ENCODE measurements around the gene SLC8A1.

Gene SLC8A1

DNA sequence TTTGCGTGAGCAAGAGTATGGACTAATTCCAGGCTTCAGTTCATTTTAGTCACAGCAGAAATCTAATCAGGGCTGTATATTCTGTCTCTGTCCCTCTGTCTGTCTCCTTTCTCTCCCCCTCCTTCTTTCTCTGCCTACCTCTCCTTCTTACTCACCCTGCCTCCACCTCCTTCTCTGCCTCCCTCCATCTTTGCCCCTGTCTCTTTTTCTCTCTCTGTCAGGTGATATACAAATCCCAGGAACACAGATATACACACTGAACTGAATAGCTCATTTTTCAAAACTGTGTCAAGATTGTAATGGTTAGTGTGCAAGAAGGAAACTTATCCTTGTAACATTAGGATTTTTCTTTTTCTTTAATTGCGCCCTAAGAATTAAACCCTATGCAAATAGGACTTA lies 32.5 kb downstream of the SLC8A1 start:
- DNase-seq, result no peak

DNA sequence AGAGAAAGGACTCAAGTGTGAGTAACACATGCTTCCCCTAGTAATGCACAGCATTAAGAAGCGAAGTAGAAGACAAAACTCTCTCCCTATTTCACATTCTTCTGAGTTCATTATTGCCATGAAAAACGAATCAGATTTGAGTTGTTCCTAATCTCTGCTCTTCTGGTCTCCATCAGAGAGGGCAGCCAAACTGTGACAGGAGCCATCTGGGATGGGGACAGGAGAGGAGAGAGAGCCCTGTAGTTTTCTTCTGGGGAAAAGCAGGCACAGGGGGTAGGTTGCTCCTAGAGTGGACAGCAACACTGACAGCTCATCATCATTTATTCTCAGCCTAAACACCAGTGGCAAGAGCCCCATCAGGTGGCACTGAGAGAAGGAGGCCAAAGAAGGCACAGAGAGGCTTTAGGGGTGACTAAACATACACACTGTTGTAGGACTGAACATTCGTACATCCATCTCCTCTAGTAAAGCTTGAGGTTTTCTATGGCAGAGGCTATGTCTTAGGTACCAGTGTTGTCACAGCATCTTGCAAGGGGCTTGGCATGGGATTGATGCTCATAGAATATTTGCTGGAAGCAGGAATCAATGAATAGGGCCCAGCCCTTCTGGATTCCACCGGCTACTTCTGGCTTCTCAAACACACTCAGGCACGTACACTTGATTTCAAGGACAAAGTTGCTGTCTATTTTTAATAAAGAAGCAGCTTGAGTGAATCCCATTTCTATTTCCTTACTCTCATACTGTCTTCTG lies 33.1 kb downstream of the SLC8A1 start:
- no peak for DNase-seq

DNA sequence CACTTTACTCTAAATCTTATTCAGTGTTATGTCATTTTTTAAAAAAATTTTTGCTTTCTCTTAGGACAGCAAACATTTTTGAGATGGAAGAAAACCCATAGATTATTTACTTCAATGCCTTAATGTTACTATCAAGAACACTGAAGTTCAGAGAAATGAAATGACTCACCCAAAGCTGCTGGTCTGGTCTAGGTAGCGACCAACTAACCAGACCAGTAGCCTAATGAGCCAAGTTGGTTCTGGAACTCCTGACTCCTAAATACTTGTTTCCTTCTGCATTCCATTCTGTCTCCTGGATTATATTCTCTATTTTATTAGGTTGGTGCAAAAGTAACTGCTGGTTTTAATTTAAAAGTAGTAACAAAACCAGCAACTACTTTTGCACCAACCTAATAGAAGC lies 35.4 kb downstream of the SLC8A1 start:
- no peak for DNase-seq

DNA sequence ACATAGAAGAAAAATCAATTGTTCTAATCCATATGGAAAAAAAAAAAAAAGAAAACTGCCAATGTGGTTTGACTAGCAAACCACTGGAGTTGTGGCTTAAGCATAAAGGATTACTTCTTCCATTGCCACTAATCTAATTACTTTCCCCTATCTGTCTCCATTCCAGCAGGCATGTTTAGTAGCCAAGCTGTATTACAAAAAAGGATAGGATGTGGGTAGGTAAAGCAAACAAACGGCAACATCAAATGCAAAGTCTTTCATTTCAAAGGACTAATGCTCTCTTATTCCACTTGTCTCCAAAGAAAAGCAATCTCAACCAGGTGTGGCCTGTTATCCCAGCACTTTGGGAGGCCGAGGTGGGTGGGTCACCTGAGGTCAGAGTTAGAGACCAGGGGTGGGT lies 36.5 kb downstream of the SLC8A1 start:
- no peak for DNase-seq

DNA sequence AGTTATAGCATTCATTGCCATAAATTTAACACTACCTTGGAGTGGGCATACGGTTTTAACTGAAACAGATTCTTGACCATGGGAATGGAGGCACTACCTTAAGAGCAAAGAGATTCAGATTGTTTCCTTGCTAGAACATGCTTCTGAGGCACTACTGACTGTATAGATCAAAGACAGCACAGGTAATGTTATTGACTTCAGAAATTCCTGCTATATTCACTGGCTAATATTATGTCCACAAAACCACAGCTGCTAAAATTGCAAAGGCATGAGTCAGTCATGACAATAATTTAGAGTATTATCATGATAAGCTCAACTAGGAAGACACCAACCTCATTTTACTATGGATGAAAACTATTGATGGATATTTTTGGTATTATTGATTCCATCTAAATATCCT lies 39.4 kb downstream of the SLC8A1 start:
- DNase-seq, result no peak

DNA sequence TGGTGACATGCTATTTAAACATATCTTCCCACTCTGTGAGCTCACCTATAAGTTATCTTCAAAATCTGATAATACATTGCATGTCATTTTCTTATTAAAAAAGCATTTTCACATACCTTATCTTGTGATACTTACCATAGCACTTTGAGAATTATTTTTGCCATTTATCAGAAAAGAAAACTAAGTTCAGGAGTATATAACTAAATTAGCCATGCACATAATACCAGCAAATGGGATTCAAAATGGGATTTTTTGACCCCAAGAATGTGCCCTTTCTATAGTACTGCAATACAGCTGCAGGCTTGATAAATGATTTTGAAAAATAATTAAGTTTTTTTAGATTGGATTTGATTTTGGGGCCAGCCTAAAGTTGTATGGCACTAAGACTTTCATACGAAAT lies 41.2 kb downstream of the SLC8A1 start:
- no peak for DNase-seq

DNA sequence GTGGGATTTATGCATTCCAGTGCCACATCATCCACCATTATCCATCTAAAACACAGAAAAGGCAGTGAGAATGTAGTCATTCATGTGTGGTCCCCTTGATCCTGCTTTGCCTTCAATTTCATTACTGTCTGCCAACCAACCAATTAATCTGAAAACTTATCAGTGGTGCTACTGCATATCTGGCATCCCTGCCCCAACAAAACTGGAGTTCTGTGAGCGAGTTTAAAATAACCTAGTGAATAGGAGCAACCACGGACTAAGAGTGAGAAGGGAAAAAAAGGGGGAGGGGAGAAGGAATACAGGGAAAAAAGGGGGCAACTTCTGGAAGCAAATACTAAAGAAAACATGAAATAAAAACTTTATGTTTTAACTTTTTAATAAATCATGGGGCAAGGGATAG lies 42.2 kb downstream of the SLC8A1 start:
- DNase-seq, result no peak

DNA sequence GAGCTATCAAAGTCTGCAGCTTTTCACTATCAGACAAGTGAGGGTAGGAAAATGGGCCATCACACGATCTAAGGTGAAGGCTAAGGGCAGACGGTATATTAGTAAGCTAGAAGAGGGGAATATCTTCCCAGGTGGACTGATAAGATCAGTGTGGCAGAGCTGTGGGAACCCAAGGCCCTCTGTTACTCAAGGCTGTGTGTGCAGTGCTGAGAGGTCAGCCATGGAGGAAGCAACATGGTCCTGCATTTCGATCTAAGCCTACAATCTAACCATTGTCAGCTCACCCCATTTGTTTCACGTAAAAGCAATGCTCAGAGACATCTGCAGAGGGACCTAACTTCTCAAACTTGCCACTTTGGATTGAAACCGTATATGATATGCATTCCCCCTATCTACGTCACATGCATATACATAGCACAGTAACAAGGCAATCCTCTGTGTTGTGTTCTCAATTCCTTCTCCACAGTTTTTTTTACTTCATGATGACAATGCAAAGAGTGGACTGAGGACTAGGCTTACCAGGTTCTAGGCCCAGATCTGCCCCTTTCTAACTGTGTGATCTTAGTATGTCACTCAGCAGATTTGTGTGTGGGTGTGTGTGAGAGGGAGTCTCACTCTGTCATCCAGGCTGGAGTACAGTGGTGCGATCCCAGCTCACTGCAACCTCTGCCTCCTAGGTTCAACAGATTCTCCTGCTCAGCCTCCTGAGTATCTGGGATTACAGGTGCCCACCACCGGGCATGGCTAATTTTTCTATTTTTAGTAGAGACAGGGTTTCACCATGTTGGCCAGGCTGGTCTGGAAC lies 45.2 kb downstream of the SLC8A1 start:
- no peak for DNase-seq

DNA sequence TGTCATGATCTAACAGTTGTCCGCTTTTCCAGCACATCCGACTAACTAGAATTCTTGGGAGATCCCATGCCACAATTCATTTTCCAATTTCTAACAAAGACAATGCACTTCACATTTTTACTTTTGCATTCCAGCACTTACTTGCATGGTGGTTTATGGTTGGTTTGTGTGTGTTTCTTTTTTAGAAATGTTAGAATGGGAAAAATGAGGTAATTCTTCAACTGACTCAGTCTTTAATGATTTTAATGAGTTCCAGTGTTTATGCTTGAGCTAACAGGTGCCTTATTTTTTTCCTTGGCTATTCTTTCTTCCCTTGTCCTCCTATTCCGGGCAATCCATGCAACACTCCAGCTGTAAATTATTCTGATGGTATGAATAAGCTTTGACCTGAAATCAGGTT lies 46.4 kb downstream of the SLC8A1 start:
- DNase-seq, result no peak

DNA sequence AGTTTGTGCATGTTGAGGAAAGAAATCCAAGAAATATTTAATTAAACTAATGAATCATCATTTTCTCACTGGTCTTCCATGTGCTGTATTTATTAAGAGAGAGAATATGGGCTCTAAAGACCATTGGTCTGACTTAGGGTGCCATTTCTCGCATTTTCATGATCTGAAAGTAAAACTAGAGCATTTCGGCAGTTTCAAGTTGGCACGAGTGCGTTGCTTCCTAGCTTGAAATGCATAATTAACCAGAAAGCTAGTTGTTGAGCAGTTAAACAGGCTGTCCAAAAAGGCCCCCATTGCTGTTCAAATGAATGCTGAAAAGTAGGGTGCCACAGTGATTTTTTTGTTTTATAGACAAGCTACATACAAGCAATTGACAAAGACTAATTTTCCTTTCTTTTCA lies 47.4 kb downstream of the SLC8A1 start:
- DNase-seq, result no peak

DNA sequence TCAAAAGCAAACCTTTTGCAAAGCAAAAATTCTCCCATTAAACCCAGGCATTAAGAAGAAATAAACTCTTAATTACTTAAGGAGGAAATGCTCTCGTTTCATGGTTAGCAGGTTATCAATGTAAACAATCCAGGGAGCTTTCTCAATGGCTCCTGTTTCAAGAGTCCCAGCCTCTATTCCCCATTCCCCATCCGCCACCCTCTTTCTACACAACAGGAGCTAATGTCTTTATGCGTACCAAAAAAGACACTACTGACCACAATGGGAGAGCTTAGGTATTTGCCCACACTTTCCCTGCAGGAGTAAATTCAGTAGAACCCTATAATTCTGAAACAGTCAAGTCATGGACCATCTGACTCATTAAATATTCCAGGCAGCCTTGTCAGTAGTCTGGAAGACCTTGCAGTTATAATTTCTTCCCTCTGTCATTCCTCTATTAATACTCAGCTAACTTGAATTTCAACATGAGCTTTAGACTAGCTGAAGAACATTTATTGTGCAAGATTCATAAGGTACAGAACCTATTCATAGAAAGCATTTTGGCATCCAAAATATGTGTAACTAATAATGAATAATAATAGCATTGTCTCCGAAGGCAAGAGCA lies 48.6 kb downstream of the SLC8A1 start:
- DNase-seq, result no peak

DNA sequence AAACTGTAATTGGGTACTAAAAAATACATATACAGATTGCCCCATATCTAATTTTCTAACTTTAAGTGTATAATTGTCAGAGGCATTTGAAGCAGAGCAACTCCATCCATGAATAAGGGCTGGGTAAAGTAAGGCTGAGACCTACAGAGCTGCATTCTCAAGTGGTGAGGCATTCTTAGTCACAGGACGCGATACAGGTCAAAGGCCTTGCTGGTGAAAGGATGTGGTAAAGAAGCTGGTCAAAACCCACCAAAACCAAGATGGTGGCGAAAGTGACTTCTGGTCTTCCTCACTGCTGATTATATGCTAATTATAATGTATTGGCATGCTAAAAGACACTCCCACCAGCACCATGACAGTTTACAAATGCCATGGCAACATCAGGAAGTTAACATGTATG lies 50.0 kb downstream of the SLC8A1 start:
- DNase-seq, result peak; percentile 20

DNA sequence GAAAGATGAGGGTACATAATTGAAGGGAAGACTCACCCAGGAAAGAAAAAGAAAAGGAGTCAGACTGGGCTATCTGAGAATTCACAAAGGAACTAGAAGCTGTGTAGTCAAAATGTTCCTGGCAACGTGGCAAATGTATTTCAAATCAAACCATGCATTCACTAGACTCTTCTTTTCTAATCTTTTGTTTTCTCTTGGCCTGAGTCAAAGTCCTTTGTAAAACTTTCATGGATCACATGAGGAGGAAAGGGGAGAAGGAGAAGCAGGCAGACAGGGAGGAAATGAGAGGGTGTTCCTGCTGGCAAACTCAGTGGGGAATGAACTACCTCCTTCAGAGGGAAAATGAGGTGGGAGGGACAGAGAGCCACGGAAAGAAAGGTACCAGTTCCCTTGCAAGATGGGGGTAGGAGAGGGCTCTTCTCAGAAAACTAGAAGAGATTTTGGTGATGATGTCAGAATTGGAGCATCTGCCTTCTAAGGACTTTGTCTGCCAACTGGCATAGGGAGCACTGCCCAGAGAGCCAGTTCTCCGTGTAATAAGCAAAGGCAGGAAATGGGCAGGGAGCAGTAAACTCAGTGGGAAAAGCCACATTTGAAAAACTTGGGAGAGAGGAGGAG lies 51.4 kb downstream of the SLC8A1 start:
- no peak for DNase-seq

DNA sequence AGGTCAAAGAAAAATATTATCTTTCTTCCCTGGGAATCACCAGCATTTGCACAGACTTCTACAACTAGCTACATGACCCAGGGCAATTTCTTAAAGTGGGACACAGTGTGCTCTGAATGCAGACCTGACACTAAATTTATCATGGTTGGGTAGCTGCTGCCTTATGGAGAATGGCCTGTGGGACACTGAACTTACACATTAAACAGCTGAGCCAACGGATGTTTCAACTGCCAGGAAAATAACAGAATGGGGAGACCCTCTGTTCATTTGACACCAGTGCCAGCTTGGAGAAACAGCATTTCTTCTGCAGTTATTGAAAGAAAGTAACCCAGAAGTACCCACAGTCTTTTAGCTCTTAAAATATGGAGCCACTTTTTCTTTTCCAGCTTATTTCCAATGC lies 54.1 kb downstream of the SLC8A1 start:
- no peak for DNase-seq

DNA sequence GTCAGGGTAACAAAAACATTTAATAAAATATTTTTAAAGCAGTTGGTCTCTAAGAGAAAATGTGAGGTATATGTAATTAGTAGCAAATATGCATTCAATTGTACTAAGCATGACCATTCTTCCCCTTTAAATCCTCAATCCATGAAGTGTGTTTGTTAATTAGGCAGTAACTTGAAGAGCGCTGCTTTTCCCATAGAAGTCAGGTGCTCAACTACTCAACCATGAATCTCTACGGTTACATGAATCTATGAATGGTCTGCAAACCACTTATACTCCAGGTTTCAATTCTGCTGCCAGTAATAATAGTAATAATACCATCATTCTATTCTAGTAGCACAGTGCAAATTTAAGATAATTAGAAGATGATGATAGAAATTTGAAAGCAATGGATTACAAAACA lies 55.8 kb downstream of the SLC8A1 start:
- no peak for DNase-seq

DNA sequence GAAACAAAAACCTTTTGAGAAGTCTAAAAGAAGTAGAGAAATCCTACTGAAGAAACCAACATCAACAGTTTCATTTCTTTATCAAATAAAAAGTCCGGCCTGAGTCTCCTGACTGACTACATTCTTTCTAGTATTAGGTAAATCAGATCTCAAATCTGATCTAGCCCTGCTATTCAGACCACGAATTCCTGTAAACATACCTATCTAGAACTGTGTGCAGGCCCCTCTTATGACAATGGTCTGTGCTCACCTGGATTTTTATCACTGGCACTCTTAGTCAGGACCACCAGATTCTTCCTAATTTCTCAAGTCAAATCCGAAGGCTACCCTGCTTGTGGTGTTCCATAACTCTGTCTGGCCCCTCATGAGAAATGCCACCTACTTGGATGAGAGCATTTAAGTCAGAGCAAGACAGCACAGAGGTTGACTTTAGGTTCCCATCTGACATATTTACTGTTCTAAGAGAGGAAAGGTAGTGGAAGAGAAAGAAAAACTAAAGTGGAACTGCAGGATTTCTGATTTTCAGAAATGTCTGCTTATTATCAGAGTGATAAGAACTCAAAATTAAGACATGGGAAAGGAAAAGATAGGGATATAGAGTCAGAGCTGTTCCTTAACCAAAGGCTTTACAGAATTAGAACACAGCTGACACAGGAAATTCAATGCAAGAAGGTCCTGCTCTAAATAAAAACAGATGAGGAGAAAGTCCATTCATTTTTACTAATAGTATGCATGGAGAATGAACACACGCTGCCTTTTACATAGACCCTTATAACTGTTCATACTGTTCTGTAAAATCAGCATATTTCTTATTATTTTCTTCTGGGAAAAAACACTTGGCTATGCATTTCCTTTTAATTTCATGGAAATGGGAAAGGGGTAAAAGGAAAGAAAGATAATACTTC lies 56.5 kb downstream of the SLC8A1 start:
- DNase-seq, result no peak

DNA sequence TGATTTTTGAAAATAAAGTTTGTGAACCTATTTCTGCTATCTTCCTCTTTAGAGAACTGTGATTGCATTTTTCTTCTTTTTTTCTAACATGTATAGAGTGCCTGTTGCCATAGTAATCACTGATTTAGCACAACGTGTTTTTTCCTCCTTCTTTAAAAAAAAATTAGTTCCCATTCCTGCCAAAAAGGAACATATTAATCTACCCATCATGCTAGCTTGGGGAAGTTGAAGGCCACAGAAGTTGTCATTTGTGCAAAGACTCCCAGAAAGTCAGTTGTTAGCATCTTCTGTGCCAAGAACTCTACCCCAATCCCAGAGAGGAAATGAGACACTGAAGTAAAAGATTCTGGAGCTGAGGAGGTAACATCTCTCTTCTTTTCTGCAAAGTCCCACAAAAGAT lies 57.3 kb downstream of the SLC8A1 start:
- no peak for DNase-seq

DNA sequence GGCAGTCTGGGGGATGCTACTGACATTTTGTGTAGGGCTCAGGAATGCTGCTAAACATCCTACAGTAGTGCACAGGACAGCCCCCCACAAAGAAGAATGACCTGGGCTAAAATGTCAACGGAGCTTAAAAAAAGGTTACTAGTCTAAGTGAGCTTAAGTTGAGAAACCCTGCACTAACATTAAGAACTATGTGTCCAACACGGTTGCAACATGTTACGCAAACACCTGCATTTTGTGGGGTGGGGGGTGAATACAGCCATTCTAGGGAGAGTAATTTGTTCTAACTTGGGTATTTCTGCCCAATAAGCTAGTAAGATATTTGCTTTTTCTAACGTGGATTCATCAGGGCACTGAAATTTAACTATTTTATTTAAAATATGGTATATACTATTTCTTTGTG lies 57.9 kb downstream of the SLC8A1 start:
- no peak for DNase-seq

DNA sequence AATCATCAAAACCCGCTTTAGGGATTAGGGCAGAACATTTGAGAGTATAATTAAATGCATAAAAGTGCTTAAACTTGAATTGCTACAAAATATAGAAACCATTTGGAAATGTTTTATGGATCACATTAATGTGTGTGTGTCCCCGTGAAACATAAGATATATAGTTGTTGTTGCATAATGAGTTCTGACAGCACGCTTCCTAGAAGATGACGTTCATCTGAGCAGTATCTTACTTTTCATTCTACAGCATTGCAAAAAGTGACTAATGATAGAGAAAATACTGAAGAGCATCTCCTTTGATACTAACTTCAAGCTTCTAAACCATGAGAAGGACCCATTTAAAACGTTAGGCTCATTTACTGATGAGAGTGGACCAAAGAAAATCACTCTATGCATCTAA lies 63.7 kb downstream of the SLC8A1 start:
- no peak for DNase-seq

DNA sequence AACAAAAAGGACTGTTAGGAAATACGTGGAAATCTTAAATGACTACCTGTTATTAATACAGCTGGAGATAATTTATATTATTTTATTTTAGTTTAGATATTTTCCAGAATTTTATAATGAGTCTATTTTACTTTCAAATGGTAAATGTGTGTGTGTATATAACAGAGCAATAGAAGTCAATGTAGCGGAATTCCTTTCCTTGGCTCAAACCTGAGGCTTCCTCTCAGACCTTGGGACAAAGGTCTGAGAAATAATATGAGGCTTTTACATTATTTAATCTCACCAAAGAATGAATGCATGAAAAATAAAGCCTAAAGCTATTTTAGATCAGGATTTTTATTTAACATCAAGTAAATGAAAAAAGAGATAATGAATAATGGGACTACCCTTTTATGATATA lies 65.7 kb downstream of the SLC8A1 start:
- no peak for DNase-seq

DNA sequence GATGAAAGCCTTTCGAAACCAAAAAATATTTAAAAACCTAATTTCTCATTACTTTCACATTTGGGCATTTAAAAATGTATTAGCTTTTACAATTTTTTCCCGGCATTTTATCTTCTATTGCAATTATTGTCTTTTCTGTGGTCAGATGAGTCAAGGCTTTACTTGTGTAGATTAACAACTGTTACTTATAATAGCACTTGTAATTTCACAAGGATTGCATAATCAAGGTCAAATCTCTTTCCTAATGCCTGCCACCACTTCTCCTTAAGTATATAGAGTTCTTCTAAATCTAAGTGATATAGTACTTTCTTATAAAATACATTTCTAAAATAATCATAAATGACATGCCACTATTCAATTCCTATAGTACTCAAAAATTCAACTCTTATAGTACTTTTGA lies 67.2 kb downstream of the SLC8A1 start:
- no peak for DNase-seq

DNA sequence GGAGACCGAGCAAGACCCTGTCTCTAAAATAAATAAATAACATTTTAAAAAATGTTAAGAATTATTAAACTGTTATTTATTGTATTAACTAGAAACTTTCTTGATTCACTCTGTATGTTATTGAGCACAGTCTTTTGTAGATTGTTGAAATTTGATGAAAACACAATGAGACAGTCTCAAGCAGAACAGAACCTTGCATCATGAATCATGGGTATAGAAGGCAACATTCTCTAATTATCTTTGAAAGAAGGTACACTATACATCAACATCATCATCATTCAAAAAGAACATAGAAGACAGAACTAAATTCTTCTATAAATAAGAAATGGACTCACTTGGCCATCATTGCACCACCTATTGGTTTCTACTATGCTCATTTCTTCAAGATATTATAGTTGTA lies 67.7 kb downstream of the SLC8A1 start:
- no peak for DNase-seq

DNA sequence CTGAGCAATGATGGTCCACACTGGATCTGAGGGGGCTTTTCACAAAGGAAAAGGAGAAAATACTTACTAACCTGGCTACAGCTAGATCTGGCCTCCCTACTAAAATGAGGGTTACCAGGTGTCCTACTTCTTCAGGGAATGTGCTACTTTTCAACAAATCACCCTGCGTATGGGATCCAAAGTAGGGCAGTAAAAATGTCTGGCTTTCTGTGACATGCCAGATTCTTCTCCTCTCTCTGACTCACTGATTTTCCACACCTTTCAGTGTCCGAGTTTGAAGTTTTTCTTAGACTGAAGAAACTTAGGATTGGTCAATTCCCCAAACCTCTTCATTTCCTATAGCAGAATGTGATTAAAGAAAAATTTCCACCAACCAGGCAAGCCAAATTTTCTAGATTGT lies 71.2 kb downstream of the SLC8A1 start:
- no peak for DNase-seq

Measured in T1000 (cell line).